H1 (cell line): ENCODE results near the gene MCC. TPM values are rescaled to one million over a fixed set of nuclear protein-coding genes. Genes with fewer than 3 reads are reported as not detected.

ENCODE experiments used
- CEBPB ChIP-seq: IDR thresholded peaks from 2 replicates; pipeline ENCODE4 v1.6.1; 2012; ENCODE audit warnings: low read depth, low read length
- CREB1 ChIP-seq: IDR thresholded peaks from 2 replicates; pipeline ENCODE4 v1.6.1; 2012; ENCODE audit warnings: inconsistent platforms
- PHF8 ChIP-seq: fragments of 200-600 bp; sonication (generic); conservative IDR thresholded peaks from 2 replicates; pipeline ENCODE4 v1.7.1; 2012; ENCODE audit warnings: low read depth, mild to moderate bottlenecking, inconsistent platforms, low read length, moderate library complexity
- POLR2A ChIP-seq, 2 experiments: IDR thresholded peaks; 1 replicate in 1 of 2; 2 replicates in 1 of 2; pipeline ENCODE4 v1.6.1; 2011; ENCODE audit warnings: low read depth in 2 of 2, low read length in 2 of 2, mild to moderate bottlenecking in 2 of 2; ENCODE audit errors: control extremely low read depth in 1 of 2
- POLR2AphosphoS5 ChIP-seq: IDR thresholded peaks from 2 replicates; pipeline ENCODE4 v1.6.1; 2011; ENCODE audit warnings: low read depth, low read length
- RAD21 ChIP-seq, 2 experiments: IDR thresholded peaks in 1 of 2; conservative IDR thresholded peaks in 1 of 2; 2 replicates each; pipeline ENCODE4 v1.6.1; 2011; ENCODE audit warnings: low read depth in 2 of 2, low read length in 2 of 2, improper control_type of control experiment in 1 of 2, inconsistent platforms in 1 of 2, mild to moderate bottlenecking in 1 of 2, moderate library complexity in 1 of 2
- SIRT6 ChIP-seq: IDR thresholded peaks from one replicate; pipeline ENCODE4 v1.7.1; 2012; ENCODE audit warnings: low read length, inconsistent platforms
- SP1 ChIP-seq: IDR thresholded peaks from 2 replicates; pipeline ENCODE4 v1.6.1; 2011; ENCODE audit warnings: low read depth, low read length
- SP4 ChIP-seq: IDR thresholded peaks from 2 replicates; pipeline ENCODE4 v1.6.1; 2012; ENCODE audit warnings: low read length, inconsistent platforms
- TCF12 ChIP-seq: IDR thresholded peaks from 2 replicates; pipeline ENCODE4 v1.6.1; 2011; ENCODE audit warnings: low read depth, mild to moderate bottlenecking, low read length
- YY1 ChIP-seq: IDR thresholded peaks from 2 replicates; pipeline ENCODE4 v1.6.1; 2011; ENCODE audit warnings: low read depth, mild to moderate bottlenecking, low read length
- polyA plus RNA-seq, 7 experiments: library from polyadenylated mRNA; depleted of rRNA in 3 of 7; stranded (reverse) in 5 of 7; unstranded in 2 of 7; fragments of >200 nt in 5 of 7; fragments of 200-250 nt in 2 of 7; gene quantifications; 1 replicate in 5 of 7; 2 replicates in 1 of 7; 4 replicates in 1 of 7; pipeline versions ENCODE4 v1.2.1 to v1.2.3, GENCODE V29; 2011 to 2013; ENCODE audit warnings: missing spikeins in 2 of 7, mixed read lengths in 2 of 7
- total RNA-seq: library from RNA; stranded (reverse); fragmentation: NEBNext Ultra II Directional; extraction: Animal tissue kit (Norgen Biotek cat#: 25700); gene quantifications from 2 replicates; pipeline ENCODE4 v1.2.1, GENCODE V29; 2021
- TF ChIP-seq, protein P1 (sequence below): fragments of 300-600 bp; sonication (generic); IDR thresholded peaks from 2 replicates; pipeline ENCODE4 v1.7.1; 2012; ENCODE audit warnings: low read length, moderate library complexity, mild to moderate bottlenecking, inconsistent platforms; ENCODE audit not compliant: insufficient replicate concordance

Gene MCC
- total and polyA plus RNA-seq, 2 of the 8 experiments (the other 6 are each of a cell fraction or from before 2014, with no cell fraction given): 2.6 to 18.3 TPM

DNA sequence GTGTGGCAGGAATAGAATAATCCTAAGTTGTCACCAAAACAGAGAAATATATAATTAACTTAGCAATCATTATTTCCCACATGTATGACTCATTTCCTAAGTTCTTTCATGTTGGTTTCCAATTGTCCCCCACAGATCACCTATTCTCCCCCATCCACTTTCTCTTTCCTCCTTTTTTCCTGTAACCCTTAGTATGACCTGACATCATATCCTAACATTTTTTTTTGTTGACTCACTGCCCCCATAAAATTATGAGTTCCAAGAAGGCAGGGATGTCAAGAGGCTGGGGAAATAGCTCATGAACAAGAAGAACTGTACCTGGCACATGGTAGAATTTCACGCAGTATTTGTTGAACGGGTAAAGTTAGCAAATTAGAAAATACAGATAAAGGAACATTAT is 324.9 kb downstream of the MCC start (continued):
- TF ChIP-seq, protein P1, sequence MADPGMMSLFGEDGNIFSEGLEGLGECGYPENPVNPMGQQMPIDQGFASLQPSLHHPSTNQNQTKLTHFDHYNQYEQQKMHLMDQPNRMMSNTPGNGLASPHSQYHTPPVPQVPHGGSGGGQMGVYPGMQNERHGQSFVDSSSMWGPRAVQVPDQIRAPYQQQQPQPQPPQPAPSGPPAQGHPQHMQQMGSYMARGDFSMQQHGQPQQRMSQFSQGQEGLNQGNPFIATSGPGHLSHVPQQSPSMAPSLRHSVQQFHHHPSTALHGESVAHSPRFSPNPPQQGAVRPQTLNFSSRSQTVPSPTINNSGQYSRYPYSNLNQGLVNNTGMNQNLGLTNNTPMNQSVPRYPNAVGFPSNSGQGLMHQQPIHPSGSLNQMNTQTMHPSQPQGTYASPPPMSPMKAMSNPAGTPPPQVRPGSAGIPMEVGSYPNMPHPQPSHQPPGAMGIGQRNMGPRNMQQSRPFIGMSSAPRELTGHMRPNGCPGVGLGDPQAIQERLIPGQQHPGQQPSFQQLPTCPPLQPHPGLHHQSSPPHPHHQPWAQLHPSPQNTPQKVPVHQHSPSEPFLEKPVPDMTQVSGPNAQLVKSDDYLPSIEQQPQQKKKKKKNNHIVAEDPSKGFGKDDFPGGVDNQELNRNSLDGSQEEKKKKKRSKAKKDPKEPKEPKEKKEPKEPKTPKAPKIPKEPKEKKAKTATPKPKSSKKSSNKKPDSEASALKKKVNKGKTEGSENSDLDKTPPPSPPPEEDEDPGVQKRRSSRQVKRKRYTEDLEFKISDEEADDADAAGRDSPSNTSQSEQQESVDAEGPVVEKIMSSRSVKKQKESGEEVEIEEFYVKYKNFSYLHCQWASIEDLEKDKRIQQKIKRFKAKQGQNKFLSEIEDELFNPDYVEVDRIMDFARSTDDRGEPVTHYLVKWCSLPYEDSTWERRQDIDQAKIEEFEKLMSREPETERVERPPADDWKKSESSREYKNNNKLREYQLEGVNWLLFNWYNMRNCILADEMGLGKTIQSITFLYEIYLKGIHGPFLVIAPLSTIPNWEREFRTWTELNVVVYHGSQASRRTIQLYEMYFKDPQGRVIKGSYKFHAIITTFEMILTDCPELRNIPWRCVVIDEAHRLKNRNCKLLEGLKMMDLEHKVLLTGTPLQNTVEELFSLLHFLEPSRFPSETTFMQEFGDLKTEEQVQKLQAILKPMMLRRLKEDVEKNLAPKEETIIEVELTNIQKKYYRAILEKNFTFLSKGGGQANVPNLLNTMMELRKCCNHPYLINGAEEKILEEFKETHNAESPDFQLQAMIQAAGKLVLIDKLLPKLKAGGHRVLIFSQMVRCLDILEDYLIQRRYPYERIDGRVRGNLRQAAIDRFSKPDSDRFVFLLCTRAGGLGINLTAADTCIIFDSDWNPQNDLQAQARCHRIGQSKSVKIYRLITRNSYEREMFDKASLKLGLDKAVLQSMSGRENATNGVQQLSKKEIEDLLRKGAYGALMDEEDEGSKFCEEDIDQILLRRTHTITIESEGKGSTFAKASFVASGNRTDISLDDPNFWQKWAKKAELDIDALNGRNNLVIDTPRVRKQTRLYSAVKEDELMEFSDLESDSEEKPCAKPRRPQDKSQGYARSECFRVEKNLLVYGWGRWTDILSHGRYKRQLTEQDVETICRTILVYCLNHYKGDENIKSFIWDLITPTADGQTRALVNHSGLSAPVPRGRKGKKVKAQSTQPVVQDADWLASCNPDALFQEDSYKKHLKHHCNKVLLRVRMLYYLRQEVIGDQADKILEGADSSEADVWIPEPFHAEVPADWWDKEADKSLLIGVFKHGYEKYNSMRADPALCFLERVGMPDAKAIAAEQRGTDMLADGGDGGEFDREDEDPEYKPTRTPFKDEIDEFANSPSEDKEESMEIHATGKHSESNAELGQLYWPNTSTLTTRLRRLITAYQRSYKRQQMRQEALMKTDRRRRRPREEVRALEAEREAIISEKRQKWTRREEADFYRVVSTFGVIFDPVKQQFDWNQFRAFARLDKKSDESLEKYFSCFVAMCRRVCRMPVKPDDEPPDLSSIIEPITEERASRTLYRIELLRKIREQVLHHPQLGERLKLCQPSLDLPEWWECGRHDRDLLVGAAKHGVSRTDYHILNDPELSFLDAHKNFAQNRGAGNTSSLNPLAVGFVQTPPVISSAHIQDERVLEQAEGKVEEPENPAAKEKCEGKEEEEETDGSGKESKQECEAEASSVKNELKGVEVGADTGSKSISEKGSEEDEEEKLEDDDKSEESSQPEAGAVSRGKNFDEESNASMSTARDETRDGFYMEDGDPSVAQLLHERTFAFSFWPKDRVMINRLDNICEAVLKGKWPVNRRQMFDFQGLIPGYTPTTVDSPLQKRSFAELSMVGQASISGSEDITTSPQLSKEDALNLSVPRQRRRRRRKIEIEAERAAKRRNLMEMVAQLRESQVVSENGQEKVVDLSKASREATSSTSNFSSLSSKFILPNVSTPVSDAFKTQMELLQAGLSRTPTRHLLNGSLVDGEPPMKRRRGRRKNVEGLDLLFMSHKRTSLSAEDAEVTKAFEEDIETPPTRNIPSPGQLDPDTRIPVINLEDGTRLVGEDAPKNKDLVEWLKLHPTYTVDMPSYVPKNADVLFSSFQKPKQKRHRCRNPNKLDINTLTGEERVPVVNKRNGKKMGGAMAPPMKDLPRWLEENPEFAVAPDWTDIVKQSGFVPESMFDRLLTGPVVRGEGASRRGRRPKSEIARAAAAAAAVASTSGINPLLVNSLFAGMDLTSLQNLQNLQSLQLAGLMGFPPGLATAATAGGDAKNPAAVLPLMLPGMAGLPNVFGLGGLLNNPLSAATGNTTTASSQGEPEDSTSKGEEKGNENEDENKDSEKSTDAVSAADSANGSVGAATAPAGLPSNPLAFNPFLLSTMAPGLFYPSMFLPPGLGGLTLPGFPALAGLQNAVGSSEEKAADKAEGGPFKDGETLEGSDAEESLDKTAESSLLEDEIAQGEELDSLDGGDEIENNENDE: no peak
- TF ChIP-seq POLR2AphosphoS5 (no peak), TCF12 (no peak), CREB1 (no peak), CEBPB (no peak), SP1 (no peak), POLR2A (IDR thresholded peaks at IDR 0.05; ENCODE audit: control extremely low read depth in 1 of 2, low read depth in 2 of 2, low read length in 2 of 2) (no peak), PHF8 (no peak), SIRT6 (no peak), SP4 (no peak), RAD21 (IDR thresholded peaks at IDR 0.05 in 1 of 2, conservative IDR thresholded peaks at IDR 0.05 in 1 of 2; ENCODE audit: low read depth in 2 of 2, low read length in 2 of 2) (no peak), YY1 (no peak)
